Measurements from ENCODE around the gene ADAMTSL4. TPM values are rescaled to one million over a fixed set of nuclear protein-coding genes. Genes with fewer than 3 reads are reported as not detected.
A peak's percentile ranks its signal among the peaks of the same experiment; 100 is the strongest.

Gene ADAMTSL4
- total RNA-seq, result 10 to 100 TPM; 20.5 to 35.2 (median 31.5) TPM
- long read RNA-seq, partial matches to known transcripts, result 1 of 3 reads
- long read RNA-seq, other reads (novel, unspliced or antisense), result 1 of 3 reads

DNA sequence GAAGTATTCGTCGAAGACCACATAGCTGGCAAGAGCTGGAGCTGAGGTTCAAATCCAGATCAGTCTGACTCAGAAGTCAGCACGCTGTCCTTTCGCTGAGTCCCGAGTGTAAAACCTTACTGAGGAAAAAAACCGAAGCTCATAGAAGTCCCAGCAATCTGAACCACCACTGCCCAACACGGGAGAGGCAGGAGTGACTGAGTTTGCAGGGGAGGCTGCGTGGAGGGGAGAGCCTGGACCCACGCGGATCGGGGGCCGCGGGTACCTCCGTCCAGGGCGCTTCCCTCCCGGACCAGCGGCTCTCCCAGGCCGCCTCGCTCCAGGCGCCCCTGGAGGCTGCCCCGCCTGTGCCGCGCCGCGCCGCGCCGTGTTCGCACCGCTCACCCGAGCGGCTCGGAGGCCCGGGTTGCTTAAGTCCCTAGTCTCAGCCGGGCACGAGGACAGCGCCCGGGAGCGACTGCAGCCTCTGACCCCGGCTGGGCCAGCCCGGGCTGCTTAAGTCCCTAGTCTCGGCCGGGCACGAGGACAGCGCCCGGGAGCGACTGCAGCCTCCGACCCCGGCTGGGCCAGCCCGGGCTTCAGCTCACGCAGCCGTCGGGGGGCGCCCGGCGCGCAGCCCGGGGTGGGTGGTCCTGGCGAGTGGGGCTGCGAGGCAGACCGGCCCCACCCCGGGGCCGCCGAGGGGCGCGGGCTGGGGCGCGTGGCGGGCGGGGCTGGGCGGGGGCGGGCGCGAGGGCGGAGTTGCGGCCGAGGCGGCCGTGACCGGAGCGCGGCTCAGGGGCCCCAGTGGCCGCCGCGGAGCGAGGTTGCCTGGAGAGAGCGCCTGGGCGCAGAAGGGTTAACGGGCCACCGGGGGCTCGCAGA is at the start of gene ADAMTSL4:
ADAMTSL4 (plus strand) TSS at position 777 of the 864 bp plus-strand sequence. CDS start 2,881 bp downstream, outside the sequence.
- intact Hi-C loops (cut with DNase I), result no loop called here
- Histone ChIP-seq H3K36me3 (no peaks in the 10 kb centered on the region), H3K9me3 (no peaks in the 10 kb centered on the region), H3K27me3 (no peaks in the 10 kb centered on the region), H3K4me1 (peaks cover 0 to 42% (median 10%) of the 10 kb centered on the region in 4 donors), H3K4me3 (peak within 1 kb of the TSS; percentile 58 to 83 (median 75)), H3K27ac (peak within 1 kb of the TSS; percentile 86 to 89 (median 89))
- TF ChIP-seq CTCF (IDR thresholded peaks at IDR 0.05), result peak in 3 of 4 donors; percentile 9 to 19 (median 13)
- TF ChIP-seq POLR2A (IDR thresholded peaks at IDR 0.05), result peak; percentile 61
- DNase-seq (peak; percentile 85 to 89 (median 85)), ATAC-seq (peak; percentile 48 to 79 (median 74))
- WGBS (ENCODE audit: insufficient coverage, low coverage, low lambda C conversion rate, missing lambda C conversion rate), result 4% methylated on average over 5 of the region's 91 CpGs

DNA sequence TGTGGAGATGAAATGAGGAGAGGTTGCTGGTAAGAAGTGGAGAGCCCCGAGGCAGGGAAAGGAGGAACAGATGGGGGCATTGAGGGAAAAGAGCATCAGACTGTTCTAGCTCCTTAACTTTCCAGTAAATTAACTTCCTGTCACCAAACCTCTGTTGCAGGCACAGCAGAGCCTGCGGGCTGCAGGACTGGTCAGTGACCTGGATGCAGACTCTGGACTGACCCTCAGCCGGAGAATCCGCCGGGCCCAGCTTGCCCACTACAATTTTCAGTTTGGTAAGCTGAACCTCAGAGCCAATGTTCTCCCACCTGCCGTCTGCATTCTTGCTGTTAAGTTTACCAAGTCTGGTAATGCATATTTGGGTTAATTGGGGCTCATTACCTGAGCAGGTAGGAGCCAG is 43.8 kb upstream of the ADAMTSL4 start:
- intact Hi-C loops (cut with DNase I), result no loop called here
- Histone ChIP-seq H3K36me3 (peaks cover 0 to 33% (median 0%) of the 10 kb centered on the region in 4 donors), H3K4me1 (no peaks in the 10 kb centered on the region), H3K27me3 (no peaks in the 10 kb centered on the region), H3K27ac (no peak overlapping the region), H3K9me3 (no peaks in the 10 kb centered on the region), H3K4me3 (no peak overlapping the region)
- WGBS (ENCODE audit: insufficient coverage, low coverage, low lambda C conversion rate, missing lambda C conversion rate), result 87% methylated on average over 2 of the region's 6 CpGs
- no peak for TF ChIP-seq POLR2A (IDR thresholded peaks at IDR 0.05)
- TF ChIP-seq CTCF (IDR thresholded peaks at IDR 0.05), result no peak
- DNase-seq (peak in 1 of 3 donors; percentile 22), ATAC-seq (no peak)

DNA sequence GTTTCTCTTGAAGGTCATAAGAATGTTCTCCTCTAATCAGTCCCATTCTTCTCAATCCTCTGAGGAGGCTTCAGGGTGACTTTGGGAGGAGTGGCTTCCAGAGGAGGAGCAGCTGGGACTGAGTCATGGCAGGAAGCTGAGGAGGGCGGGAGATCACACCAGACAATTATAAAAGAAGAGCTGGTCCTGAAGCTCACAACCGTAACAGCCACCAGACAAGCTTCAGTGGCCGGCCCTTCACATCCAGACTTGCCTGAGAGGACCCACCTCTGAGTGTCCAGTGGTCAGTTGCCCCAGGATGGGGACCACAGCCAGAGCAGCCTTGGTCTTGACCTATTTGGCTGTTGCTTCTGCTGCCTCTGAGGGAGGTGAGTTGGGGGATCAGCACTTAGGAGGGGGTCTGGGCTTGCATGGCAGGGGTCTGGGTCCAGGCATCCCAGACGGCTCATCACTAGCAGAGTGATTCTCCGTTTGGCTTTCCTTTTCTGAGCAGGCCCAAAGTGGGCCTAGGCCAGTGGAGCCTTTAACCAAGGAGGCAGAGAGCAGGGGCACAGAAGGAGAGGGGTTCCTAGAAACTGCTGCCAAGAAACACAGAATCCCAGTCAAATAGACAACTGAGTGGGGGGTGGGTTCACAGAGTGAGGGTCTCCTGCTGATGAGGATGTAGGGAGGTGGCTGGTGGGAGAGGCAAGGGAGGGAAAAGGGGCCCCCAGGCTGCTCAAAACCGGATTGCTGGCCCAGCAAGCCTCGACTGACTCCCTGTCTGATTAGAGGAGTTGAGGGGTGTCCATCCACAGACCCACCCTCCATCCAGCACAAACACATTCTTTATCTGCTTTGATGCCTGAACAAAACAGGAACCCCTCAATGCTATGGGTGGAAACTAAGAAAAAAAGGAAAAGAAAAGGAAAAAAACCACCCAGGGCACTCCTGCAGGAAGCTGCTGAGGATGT is 41.0 kb upstream of the ADAMTSL4 start, which contains the start of gene ECM1:
ECM1 (plus strand) TSS at position 198 of the 953 bp plus-strand sequence; CDS start at position 299, 101 bp downstream.
- Histone ChIP-seq H3K27me3 (no peaks in the 10 kb centered on the region), H3K4me3 (peak within 1 kb of the TSS in 2 of 3 donors; percentile 13 to 23), H3K4me1 (no peaks in the 10 kb centered on the region), H3K27ac (peak within 1 kb of the TSS in 2 of 3 donors; percentile 21 to 29), H3K36me3 (peaks cover 0 to 20% (median 0%) of the 10 kb centered on the region in 4 donors), H3K9me3 (no peaks in the 10 kb centered on the region)
- TF ChIP-seq CTCF (IDR thresholded peaks at IDR 0.05) (no peak), POLR2A (IDR thresholded peaks at IDR 0.05) (no peak)
- 54% methylated on average over 5 of the region's 7 CpGs for whole genome bisulfite sequencing (ENCODE audit: insufficient coverage, low coverage, low lambda C conversion rate, missing lambda C conversion rate)
- intact Hi-C loops (cut with DNase I), result no loop called here
- ATAC-seq (peak; percentile 43 to 75 (median 70)), DNase-seq (peak in 1 of 3 donors; percentile 47)

GRCh38 chr1:150508982-150509381 is 40.2 kb upstream of the ADAMTSL4 start:
- DNase-seq, result peak in 1 of 3 donors; percentile 19
- Histone ChIP-seq H3K4me3 (no peak overlapping the region), H3K36me3 (peaks cover 0 to 20% (median 0%) of the 10 kb centered on the region in 4 donors), H3K27ac (no peak overlapping the region), H3K9me3 (no peaks in the 10 kb centered on the region), H3K4me1 (no peaks in the 10 kb centered on the region), H3K27me3 (no peaks in the 10 kb centered on the region)
- WGBS (ENCODE audit: insufficient coverage, low coverage, low lambda C conversion rate, missing lambda C conversion rate), result no CpG with 5 or more reads among the region's 4 CpGs
- ATAC-seq, result no peak
- intact Hi-C loops (cut with DNase I), result no loop called here
- TF ChIP-seq CTCF (IDR thresholded peaks at IDR 0.05), result no peak
- TF ChIP-seq POLR2A (IDR thresholded peaks at IDR 0.05), result no peak
